ENCODE measurements around the gene RASSF4. TPM values are rescaled to one million over a fixed set of nuclear protein-coding genes. Genes with fewer than 3 reads are reported as not detected.

The RASSF4 gene
- total and polyA plus RNA-seq, 4 donors: 8.2 to 26.9 (median 12.4) TPM

GRCh38 chr10:45004661-45005060 is 45.1 kb downstream of the RASSF4 start:
- Histone ChIP-seq H3K9ac (ENCODE audit: low read depth in 1 of 2, low read length in 2 of 2) (peak overlapping the region in 1 of 2 donors; percentile 27), H3K27ac (ENCODE audit: low read depth in 1 of 2, low read length in 2 of 2) (no peak overlapping the region), H3K9me3 (ENCODE audit: control insufficient read depth in 4 of 4, low read length in 3 of 4) (peaks cover 0 to 5% (median 1%) of the 10 kb centered on the region in 4 donors), H3K27me3 (ENCODE audit: control insufficient read depth in 4 of 4, insufficient read depth in 4 of 4, low read length in 3 of 4) (no peaks in the 10 kb centered on the region), H3K4me1 (ENCODE audit: control insufficient read depth in 4 of 4, insufficient read depth in 4 of 4, low read length in 3 of 4) (peaks cover 0 to 26% (median 16%) of the 10 kb centered on the region in 4 donors), H3K4me3 (ENCODE audit: low read depth in 1 of 3, low read length in 3 of 3) (no peak overlapping the region), H3K36me3 (ENCODE audit: control insufficient read depth in 4 of 4, insufficient read depth in 3 of 4, low read depth in 1 of 4, low read length in 3 of 4) (peaks cover 0 to 8% (median 5%) of the 10 kb centered on the region in 4 donors)
- no peak for DNase-seq (ENCODE audit: low spot score)
- TF ChIP-seq EGR1 (IDR thresholded peaks at IDR 0.05; ENCODE audit: low read depth in 2 of 2) (no peak), FOXA1 (IDR thresholded peaks at IDR 0.05) (no peak), JUND (IDR thresholded peaks at IDR 0.05) (no peak), SP1 (IDR thresholded peaks at IDR 0.05) (no peak), RXRA (IDR thresholded peaks at IDR 0.05) (no peak), CTCF (IDR thresholded peaks at IDR 0.05; ENCODE audit: low read depth, low read length, missing input control) (no peak), HNF4G (IDR thresholded peaks at IDR 0.05) (no peak), REST (IDR thresholded peaks at IDR 0.05) (no peak), MAX (IDR thresholded peaks at IDR 0.05) (no peak), FOXA2 (IDR thresholded peaks at IDR 0.05) (no peak), RAD21 (IDR thresholded peaks at IDR 0.05) (no peak), ATF3 (IDR thresholded peaks at IDR 0.05) (no peak), YY1 (IDR thresholded peaks at IDR 0.05) (no peak), HNF4A (conservative IDR thresholded peaks at IDR 0.05) (no peak), TAF1 (conservative IDR thresholded peaks at IDR 0.05) (no peak)
- 25% methylated on average over 3 of the region's 3 CpGs for WGBS

GRCh38 chr10:45005284-45005683 is 45.7 kb downstream of the RASSF4 start:
- Histone ChIP-seq H3K9me3 (ENCODE audit: control insufficient read depth in 4 of 4, low read length in 3 of 4) (peaks cover 0 to 5% (median 1%) of the 10 kb centered on the region in 4 donors), H3K27ac (ENCODE audit: low read depth in 1 of 2, low read length in 2 of 2) (no peak overlapping the region), H3K4me1 (ENCODE audit: control insufficient read depth in 4 of 4, insufficient read depth in 4 of 4, low read length in 3 of 4) (peaks cover 0 to 21% (median 10%) of the 10 kb centered on the region in 4 donors), H3K27me3 (ENCODE audit: control insufficient read depth in 4 of 4, insufficient read depth in 4 of 4, low read length in 3 of 4) (no peaks in the 10 kb centered on the region), H3K36me3 (ENCODE audit: control insufficient read depth in 4 of 4, insufficient read depth in 3 of 4, low read depth in 1 of 4, low read length in 3 of 4) (peaks cover 0 to 8% (median 5%) of the 10 kb centered on the region in 4 donors), H3K9ac (ENCODE audit: low read depth in 1 of 2, low read length in 2 of 2) (no peak overlapping the region), H3K4me3 (ENCODE audit: low read depth in 1 of 3, low read length in 3 of 3) (no peak overlapping the region)
- TF ChIP-seq ATF3 (IDR thresholded peaks at IDR 0.05): no peak
- no peak for TF ChIP-seq EGR1 (IDR thresholded peaks at IDR 0.05; ENCODE audit: low read depth in 2 of 2)
- TF ChIP-seq HNF4A (conservative IDR thresholded peaks at IDR 0.05): no peak
- no peak for TF ChIP-seq REST (IDR thresholded peaks at IDR 0.05)
- 91% methylated on average over 1 of the region's 1 CpG for WGBS
- DNase-seq (ENCODE audit: low spot score): no peak
